HG03175 (cell line): ENCODE data around the gene UTP4.
A peak's percentile ranks its signal among the peaks of the same experiment; 100 is the strongest.

Experiments used
- ATAC-seq: cut with Tn5 transposase; IDR thresholded peaks from one replicate; pipeline ENCODE4 v1.9.1; 2021; ENCODE audit warnings: mild to moderate bottlenecking, moderate library complexity; ENCODE audit not compliant: unreplicated experiment

UTP4 gene

GRCh38 chr16:69132424-69133252 lies at the start of gene UTP4, which contains the start of gene CHTF8:
Gene UTP4 (plus strand): TSS chr16:69132649. CDS start chr16:69133460, 811 bp downstream.
Gene CHTF8 (minus strand): TSS chr16:69132588. CDS start chr16:69121458, 11,130 bp downstream.
- peak; percentile 89 for ATAC-seq

GRCh38 chr16:69083306-69083941 lies 49.0 kb upstream of the UTP4 start:
- ATAC-seq = no peak

- no peak for ATAC-seq
Measured at GRCh38 chr16:69084289-69084688, 48.2 kb upstream of the UTP4 start.

GRCh38 chr16:69085032-69085695 lies 47.3 kb upstream of the UTP4 start:
- ATAC-seq = no peak

GRCh38 chr16:69087161-69087581 lies 45.3 kb upstream of the UTP4 start:
- ATAC-seq = no peak

- no peak for ATAC-seq
Measured at GRCh38 chr16:69088684-69089083, 43.8 kb upstream of the UTP4 start.

GRCh38 chr16:69089091-69089910 lies 43.1 kb upstream of the UTP4 start:
- no peak for ATAC-seq

- no peak for ATAC-seq
Measured at GRCh38 chr16:69093974-69094373, 38.5 kb upstream of the UTP4 start.

- no peak for ATAC-seq
Measured at GRCh38 chr16:69094501-69094900, 37.9 kb upstream of the UTP4 start.

GRCh38 chr16:69095193-69095592 lies 37.3 kb upstream of the UTP4 start:
- ATAC-seq = no peak

GRCh38 chr16:69100071-69100691 lies 32.3 kb upstream of the UTP4 start:
- ATAC-seq = no peak

GRCh38 chr16:69105501-69106361 lies 26.7 kb upstream of the UTP4 start, which contains the start of gene HAS3:
Gene HAS3 (plus strand): TSS chr16:69105653. CDS start chr16:69109396, 3,743 bp downstream.
- ATAC-seq = peak; percentile 56

- no peak for ATAC-seq
Measured at GRCh38 chr16:69106491-69107315, 25.7 kb upstream of the UTP4 start.

- no peak for ATAC-seq
Measured at GRCh38 chr16:69107316-69107962, 25.0 kb upstream of the UTP4 start.

GRCh38 chr16:69108064-69108904 lies 24.2 kb upstream of the UTP4 start:
- ATAC-seq = no peak

- ATAC-seq = no peak
Measured at GRCh38 chr16:69108905-69109252, 23.6 kb upstream of the UTP4 start.
